ENCODE data around the gene SASS6.

Gene SASS6

DNA sequence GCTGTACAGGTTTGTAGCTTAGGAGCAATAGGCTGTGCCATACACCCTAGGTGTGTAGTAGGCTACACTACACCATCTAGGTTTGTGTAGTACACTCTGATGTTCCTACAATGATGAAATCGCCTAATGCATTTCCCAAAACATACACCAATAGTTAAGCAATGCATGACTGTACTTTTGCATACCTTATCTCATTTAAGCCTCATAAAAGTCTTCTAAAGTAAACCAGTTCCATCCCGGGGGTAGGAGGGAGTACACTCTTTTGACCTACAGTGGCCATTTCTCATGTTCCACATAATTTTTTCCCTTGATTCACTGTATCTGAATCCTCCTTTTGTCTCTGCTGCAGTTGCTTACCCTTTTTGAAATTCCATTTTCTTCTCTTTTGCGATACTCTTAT, 12.4 kb upstream of the SASS6 start:
- no peak overlapping the region for H2BK120ac ChIP-seq (ENCODE audit: insufficient read depth, low read length, poor library complexity)
- H3K4ac ChIP-seq (ENCODE audit: low read depth, low read length) = no peak overlapping the region
- H3K9ac ChIP-seq (ENCODE audit: low read length) = no peak overlapping the region
- no peaks in the 10 kb centered on the region for H3K79me1 ChIP-seq (ENCODE audit: low read length)
- H3K23ac ChIP-seq (ENCODE audit: low read length) = no peak overlapping the region
- H3K14ac ChIP-seq (ENCODE audit: low read length) = no peak overlapping the region
- no peak overlapping the region for H3K4me3 ChIP-seq (ENCODE audit: low read depth, low read length)
- H3K27me3 ChIP-seq (ENCODE audit: insufficient read depth, low read length) = no peaks in the 10 kb centered on the region
- H4K12ac ChIP-seq (ENCODE audit: low read depth, low read length) = no peak overlapping the region
- H3K36me3 ChIP-seq (ENCODE audit: control insufficient read depth in 1 of 2, insufficient read depth in 2 of 2, low read length in 2 of 2) = peaks cover 7 to 14% of the 10 kb centered on the region in 2 experiments
- no peak overlapping the region for H2BK12ac ChIP-seq (ENCODE audit: low read length)
- no peaks in the 10 kb centered on the region for H3K9me3 ChIP-seq (ENCODE audit: insufficient read depth, low read depth, low read length)
- H3K27ac ChIP-seq (ENCODE audit: low read depth, low read length) = no peak overlapping the region
- DNase-seq = peak in 1 of 2 donors; percentile 16
- no peak overlapping the region for H4K91ac ChIP-seq (ENCODE audit: low read depth, low read length)
- no peaks in the 10 kb centered on the region for H3K79me2 ChIP-seq (ENCODE audit: control insufficient read depth, insufficient read depth, low read length, poor library complexity)
- H3K4me1 ChIP-seq (ENCODE audit: control insufficient read depth in 1 of 2, insufficient read depth in 2 of 2, low read length in 2 of 2) = no peaks in the 10 kb centered on the region
- H4K8ac ChIP-seq (ENCODE audit: low read depth, low read length) = no peak overlapping the region
- H2AK5ac ChIP-seq (ENCODE audit: low read length) = no peak overlapping the region
- no peak overlapping the region for H2BK5ac ChIP-seq (ENCODE audit: low read depth, low read length, poor library complexity)
- H3K4me2 ChIP-seq (ENCODE audit: low read length) = no peak overlapping the region
- no peak overlapping the region for H2AFZ ChIP-seq (ENCODE audit: insufficient read depth, low read length, poor library complexity)
- WGBS (ENCODE audit: extremely low coverage, insufficient coverage, insufficient read length) = no CpG with 5 or more reads among the region's 3 CpGs
- no peak overlapping the region for H3K18ac ChIP-seq (ENCODE audit: low read length)

DNA sequence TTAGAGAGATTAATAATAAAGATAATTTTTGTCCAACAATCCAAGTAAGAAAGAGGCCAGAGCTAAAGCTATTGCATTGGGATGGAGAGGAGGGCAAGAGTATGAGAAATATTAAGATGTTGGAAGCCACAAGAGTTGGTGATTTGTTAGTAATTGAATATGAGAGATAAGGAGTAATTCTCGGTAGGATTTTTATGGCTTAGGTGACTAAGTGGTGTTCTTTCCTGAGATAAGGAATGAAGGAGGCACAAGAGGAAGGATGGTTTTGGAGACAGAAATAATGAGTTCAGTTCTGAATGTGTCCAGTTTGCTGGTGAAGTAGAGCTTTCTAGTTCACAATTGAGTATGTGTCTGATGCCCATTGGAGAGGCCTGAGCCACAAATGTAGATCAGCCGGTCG, 9.6 kb upstream of the SASS6 start:
- Histone ChIP-seq H3K36me3 (ENCODE audit: control insufficient read depth in 1 of 2, insufficient read depth in 2 of 2, low read length in 2 of 2) (peaks cover 7 to 19% of the 10 kb centered on the region in 2 experiments), H4K12ac (ENCODE audit: low read depth, low read length) (no peak overlapping the region), H2BK5ac (ENCODE audit: low read depth, low read length, poor library complexity) (no peak overlapping the region), H2AFZ (ENCODE audit: insufficient read depth, low read length, poor library complexity) (no peak overlapping the region), H3K23ac (ENCODE audit: low read length) (no peak overlapping the region), H3K27ac (ENCODE audit: low read depth, low read length) (no peak overlapping the region), H3K27me3 (ENCODE audit: insufficient read depth, low read length) (no peaks in the 10 kb centered on the region), H4K8ac (ENCODE audit: low read depth, low read length) (no peak overlapping the region), H3K9me3 (ENCODE audit: insufficient read depth, low read depth, low read length) (no peaks in the 10 kb centered on the region), H3K4me3 (ENCODE audit: low read depth, low read length) (no peak overlapping the region), H3K4ac (ENCODE audit: low read depth, low read length) (no peak overlapping the region), H3K79me1 (ENCODE audit: low read length) (no peaks in the 10 kb centered on the region), H3K4me1 (ENCODE audit: control insufficient read depth in 1 of 2, insufficient read depth in 2 of 2, low read length in 2 of 2) (no peaks in the 10 kb centered on the region), H3K18ac (ENCODE audit: low read length) (no peak overlapping the region), H2BK12ac (ENCODE audit: low read length) (no peak overlapping the region), H3K14ac (ENCODE audit: low read length) (no peak overlapping the region), H3K4me2 (ENCODE audit: low read length) (no peak overlapping the region), H3K79me2 (ENCODE audit: control insufficient read depth, insufficient read depth, low read length, poor library complexity) (no peaks in the 10 kb centered on the region), H2BK120ac (ENCODE audit: insufficient read depth, low read length, poor library complexity) (no peak overlapping the region), H2AK5ac (ENCODE audit: low read length) (no peak overlapping the region), H4K91ac (ENCODE audit: low read depth, low read length) (no peak overlapping the region), H3K9ac (ENCODE audit: low read length) (no peak overlapping the region)
- WGBS (ENCODE audit: extremely low coverage, insufficient coverage, insufficient read length) = 100% methylated on average over 1 of the region's 3 CpGs
- DNase-seq = no peak

DNA sequence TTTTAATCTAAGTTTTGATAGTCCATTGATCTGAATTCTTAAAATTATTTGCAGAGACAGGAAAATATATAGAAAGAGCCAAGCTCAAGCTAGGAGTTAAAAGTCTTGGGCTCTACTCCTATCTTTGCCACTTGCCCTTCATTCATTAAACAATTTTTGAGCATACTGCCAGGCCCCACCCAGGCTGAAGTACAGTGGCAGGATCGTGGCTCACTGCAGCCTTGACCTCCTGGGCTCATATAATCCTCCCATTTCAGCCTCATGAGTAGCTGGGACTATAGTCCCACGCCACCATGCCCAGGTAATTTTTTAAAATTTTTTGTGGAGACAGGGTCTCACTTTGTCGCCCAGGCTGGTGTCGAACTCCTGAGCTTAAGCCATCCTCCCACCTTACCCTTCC, 8.5 kb upstream of the SASS6 start:
- no peak overlapping the region for H4K8ac ChIP-seq (ENCODE audit: low read depth, low read length)
- H3K4me2 ChIP-seq (ENCODE audit: low read length) = no peak overlapping the region
- no peak overlapping the region for H3K4ac ChIP-seq (ENCODE audit: low read depth, low read length)
- no peak overlapping the region for H3K27ac ChIP-seq (ENCODE audit: low read depth, low read length)
- no peak overlapping the region for H3K4me3 ChIP-seq (ENCODE audit: low read depth, low read length)
- peaks cover 10 to 22% of the 10 kb centered on the region in 2 experiments for H3K36me3 ChIP-seq (ENCODE audit: control insufficient read depth in 1 of 2, insufficient read depth in 2 of 2, low read length in 2 of 2)
- no CpG with 5 or more reads among the region's 4 CpGs for WGBS (ENCODE audit: extremely low coverage, insufficient coverage, insufficient read length)
- H3K9me3 ChIP-seq (ENCODE audit: insufficient read depth, low read depth, low read length) = no peaks in the 10 kb centered on the region
- H3K4me1 ChIP-seq (ENCODE audit: control insufficient read depth in 1 of 2, insufficient read depth in 2 of 2, low read length in 2 of 2) = no peaks in the 10 kb centered on the region
- H4K91ac ChIP-seq (ENCODE audit: low read depth, low read length) = no peak overlapping the region
- no peaks in the 10 kb centered on the region for H3K27me3 ChIP-seq (ENCODE audit: insufficient read depth, low read length)
- H2BK120ac ChIP-seq (ENCODE audit: insufficient read depth, low read length, poor library complexity) = no peak overlapping the region
- no peaks in the 10 kb centered on the region for H3K79me2 ChIP-seq (ENCODE audit: control insufficient read depth, insufficient read depth, low read length, poor library complexity)
- no peak overlapping the region for H3K9ac ChIP-seq (ENCODE audit: low read length)
- H3K18ac ChIP-seq (ENCODE audit: low read length) = no peak overlapping the region
- H3K23ac ChIP-seq (ENCODE audit: low read length) = no peak overlapping the region
- no peak overlapping the region for H2BK12ac ChIP-seq (ENCODE audit: low read length)
- no peak for DNase-seq
- no peak overlapping the region for H2BK5ac ChIP-seq (ENCODE audit: low read depth, low read length, poor library complexity)
- H2AK5ac ChIP-seq (ENCODE audit: low read length) = no peak overlapping the region
- H4K12ac ChIP-seq (ENCODE audit: low read depth, low read length) = no peak overlapping the region
- no peaks in the 10 kb centered on the region for H3K79me1 ChIP-seq (ENCODE audit: low read length)
- H2AFZ ChIP-seq (ENCODE audit: insufficient read depth, low read length, poor library complexity) = no peak overlapping the region
- no peak overlapping the region for H3K14ac ChIP-seq (ENCODE audit: low read length)

DNA sequence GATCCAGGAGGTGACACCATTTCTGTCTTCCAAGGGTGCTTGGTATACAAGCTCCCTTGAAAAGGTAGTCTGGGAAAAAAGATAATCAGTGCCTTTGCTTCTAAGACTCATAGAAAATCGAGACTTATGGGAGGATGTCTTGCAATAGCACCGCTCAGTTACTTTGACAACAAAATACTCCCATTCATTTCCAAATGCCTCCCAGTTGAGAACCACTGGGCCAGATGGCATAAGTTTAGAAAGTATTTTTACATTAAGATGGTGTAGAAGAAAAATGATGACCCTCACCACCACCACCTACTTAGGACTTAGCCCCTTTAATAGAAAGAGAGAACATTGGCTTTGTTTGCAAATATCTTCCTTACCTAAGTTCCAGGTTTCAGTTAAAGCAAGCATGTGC, 4.9 kb upstream of the SASS6 start:
- no peak overlapping the region for H2BK120ac ChIP-seq (ENCODE audit: insufficient read depth, low read length, poor library complexity)
- H3K79me2 ChIP-seq (ENCODE audit: control insufficient read depth, insufficient read depth, low read length, poor library complexity) = peaks cover 3% of the 10 kb centered on the region
- peaks cover 3% of the 10 kb centered on the region for H3K79me1 ChIP-seq (ENCODE audit: low read length)
- H4K12ac ChIP-seq (ENCODE audit: low read depth, low read length) = no peak overlapping the region
- H4K8ac ChIP-seq (ENCODE audit: low read depth, low read length) = no peak overlapping the region
- H3K36me3 ChIP-seq (ENCODE audit: control insufficient read depth in 1 of 2, insufficient read depth in 2 of 2, low read length in 2 of 2) = peaks cover 7 to 17% of the 10 kb centered on the region in 2 experiments
- no peak overlapping the region for H3K4me2 ChIP-seq (ENCODE audit: low read length)
- H3K9me3 ChIP-seq (ENCODE audit: insufficient read depth, low read depth, low read length) = no peaks in the 10 kb centered on the region
- no peak overlapping the region for H4K91ac ChIP-seq (ENCODE audit: low read depth, low read length)
- no peak for DNase-seq
- no peak overlapping the region for H3K14ac ChIP-seq (ENCODE audit: low read length)
- no CpG with 5 or more reads among the region's 2 CpGs for WGBS (ENCODE audit: extremely low coverage, insufficient coverage, insufficient read length)
- no peak overlapping the region for H3K27ac ChIP-seq (ENCODE audit: low read depth, low read length)
- no peak overlapping the region for H2BK12ac ChIP-seq (ENCODE audit: low read length)
- no peak overlapping the region for H3K23ac ChIP-seq (ENCODE audit: low read length)
- H3K18ac ChIP-seq (ENCODE audit: low read length) = no peak overlapping the region
- no peaks in the 10 kb centered on the region for H3K27me3 ChIP-seq (ENCODE audit: insufficient read depth, low read length)
- H2AFZ ChIP-seq (ENCODE audit: insufficient read depth, low read length, poor library complexity) = no peak overlapping the region
- no peak overlapping the region for H3K9ac ChIP-seq (ENCODE audit: low read length)
- no peak overlapping the region for H2BK5ac ChIP-seq (ENCODE audit: low read depth, low read length, poor library complexity)
- no peak overlapping the region for H3K4ac ChIP-seq (ENCODE audit: low read depth, low read length)
- H3K4me3 ChIP-seq (ENCODE audit: low read depth, low read length) = no peak overlapping the region
- peaks cover 0 to 1% of the 10 kb centered on the region in 2 experiments for H3K4me1 ChIP-seq (ENCODE audit: control insufficient read depth in 1 of 2, insufficient read depth in 2 of 2, low read length in 2 of 2)
- no peak overlapping the region for H2AK5ac ChIP-seq (ENCODE audit: low read length)
